ENCODE results near the gene PGAM2.

The PGAM2 gene

GRCh38 chr7:44066494-44067063 lies 1.2 kb upstream of the PGAM2 start:
- no peak for DNase-seq (ENCODE audit: low spot score)

GRCh38 chr7:44066111-44066460 lies 719 bp upstream of the PGAM2 start:
- DNase-seq (ENCODE audit: low spot score) = no peak

DNA sequence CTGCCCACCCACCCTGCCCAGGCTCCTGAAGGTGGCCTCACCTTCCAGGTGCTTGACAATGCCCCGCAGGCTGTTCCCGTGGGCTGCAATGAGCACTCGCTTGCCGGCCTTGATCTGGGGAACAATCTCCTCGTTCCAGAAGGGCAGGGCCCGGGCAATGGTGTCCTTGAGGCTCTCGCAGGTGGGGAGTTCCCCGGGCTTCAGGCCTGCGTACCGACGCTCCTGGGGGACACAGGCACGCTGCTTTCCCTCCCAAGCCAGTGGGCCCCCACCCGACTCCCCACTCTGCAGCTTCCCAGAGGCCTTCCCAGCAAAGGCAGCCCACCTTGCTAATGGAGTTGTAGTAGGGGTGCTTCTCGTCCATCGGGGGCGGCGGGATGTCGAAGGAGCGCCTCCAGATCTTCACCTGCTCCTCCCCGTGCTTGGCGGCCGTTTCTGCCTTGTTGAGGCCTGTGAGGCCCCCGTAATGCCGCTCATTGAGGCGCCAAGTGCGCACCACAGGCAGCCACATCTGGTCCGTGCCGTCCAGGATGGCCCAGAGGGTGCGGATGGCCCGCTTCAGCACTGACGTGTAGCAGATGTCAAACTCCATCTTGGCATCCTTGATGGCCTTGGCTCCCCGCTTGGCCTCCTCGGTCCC lies 456 bp downstream of the PGAM2 start:
- no peak for DNase-seq (ENCODE audit: low spot score)

DNA sequence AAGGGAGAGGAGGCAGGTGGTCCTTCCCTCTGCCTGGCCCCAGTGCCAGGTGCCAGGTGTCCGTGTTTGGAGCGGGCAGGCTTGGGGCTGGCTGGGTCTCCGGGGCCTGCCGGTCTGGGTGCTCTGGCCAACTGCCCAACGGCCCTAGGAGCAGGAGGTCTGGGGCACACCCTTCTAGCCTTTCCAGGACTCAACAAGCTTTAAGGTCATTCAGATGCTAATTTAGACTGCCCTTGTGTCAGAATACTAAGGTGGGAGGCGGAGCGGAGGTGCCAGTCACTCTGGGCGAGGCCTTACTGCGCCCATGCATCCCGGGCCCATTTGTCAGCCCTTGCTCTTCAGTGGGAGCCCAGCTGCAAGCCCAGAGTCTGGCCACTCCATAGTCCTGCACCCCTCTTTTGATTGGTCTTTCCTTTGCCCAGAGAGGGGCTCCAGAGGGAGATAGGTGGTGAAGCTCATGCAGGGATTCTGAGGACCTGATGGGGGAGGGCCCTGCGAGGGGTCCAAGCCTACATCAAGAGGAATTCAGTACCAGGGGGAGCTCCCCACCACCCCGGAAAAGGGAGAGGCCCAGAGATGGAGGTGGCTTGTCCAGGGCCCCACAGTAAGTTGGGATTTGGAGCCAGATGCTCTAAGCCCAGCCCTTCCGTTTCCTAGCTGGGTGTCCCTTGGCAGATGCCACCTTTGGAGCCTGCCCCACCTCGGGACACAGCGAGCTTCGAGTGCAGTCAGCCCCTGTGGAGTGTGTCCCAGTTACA lies 1.3 kb downstream of the PGAM2 start:
- no peak for DNase-seq (ENCODE audit: low spot score)

- DNase-seq (ENCODE audit: low spot score) = no peak
These were observed 1.8 kb downstream of the PGAM2 start for GRCh38 chr7:44063547-44063893.

DNA sequence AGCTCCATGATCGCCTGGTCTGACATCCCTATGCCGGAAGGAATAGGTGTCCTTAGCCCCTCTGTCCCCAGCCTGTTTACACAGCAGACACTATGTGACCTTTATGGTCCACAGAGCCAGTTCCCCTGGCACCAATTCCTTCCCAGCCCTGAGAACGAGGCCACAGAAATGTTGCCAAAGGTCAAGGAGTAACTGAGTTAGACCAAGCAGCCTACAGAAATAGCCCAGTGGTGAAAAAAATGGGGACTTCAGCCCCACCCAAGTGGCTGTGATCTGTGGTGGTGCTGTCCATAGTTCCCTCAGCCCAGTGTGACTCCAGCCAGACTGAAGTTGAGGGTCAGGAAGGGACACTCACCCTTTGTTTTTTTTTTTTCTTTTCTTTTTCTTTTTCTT lies 2.5 kb downstream of the PGAM2 start:
- DNase-seq (ENCODE audit: low spot score) = no peak

DNA sequence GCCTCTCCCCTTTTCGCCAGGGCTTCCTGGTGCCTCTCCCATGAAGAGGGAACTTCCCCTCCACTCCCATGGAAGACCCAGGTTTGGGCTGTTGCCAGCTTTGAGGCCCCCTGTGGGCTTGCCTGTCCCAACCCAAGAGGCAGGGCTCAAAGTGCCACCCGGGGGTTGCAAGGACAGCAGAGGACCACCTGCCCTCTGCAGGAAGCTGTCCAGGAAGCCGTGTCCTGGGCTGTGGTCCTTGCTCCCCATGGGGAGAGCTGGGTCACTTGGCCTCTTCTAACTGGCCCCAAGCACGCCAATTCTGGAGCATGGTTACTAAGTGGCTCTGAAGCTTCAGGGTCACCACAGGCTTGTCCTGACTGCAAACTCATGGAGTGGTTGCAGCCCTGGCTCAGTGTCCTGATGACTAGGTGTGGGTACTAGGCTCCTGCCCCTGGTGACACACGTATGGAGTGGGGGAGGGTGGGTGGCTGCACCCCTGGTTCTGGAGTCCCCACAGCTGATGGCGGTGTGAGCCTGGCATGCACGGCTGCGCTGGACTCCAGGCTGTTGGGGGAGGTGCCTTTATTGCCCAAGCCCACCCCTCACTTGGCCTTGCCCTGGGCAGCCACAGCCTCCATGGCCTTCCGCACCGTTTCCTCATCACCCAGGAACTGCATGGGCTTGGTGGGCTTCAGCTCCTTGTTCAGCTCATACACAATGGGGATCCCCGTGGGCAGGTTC lies 3.0 kb downstream of the PGAM2 start:
- no peak for DNase-seq (ENCODE audit: low spot score)

GRCh38 chr7:44061645-44062179 lies 3.7 kb downstream of the PGAM2 start:
- DNase-seq (ENCODE audit: low spot score) = no peak

DNA sequence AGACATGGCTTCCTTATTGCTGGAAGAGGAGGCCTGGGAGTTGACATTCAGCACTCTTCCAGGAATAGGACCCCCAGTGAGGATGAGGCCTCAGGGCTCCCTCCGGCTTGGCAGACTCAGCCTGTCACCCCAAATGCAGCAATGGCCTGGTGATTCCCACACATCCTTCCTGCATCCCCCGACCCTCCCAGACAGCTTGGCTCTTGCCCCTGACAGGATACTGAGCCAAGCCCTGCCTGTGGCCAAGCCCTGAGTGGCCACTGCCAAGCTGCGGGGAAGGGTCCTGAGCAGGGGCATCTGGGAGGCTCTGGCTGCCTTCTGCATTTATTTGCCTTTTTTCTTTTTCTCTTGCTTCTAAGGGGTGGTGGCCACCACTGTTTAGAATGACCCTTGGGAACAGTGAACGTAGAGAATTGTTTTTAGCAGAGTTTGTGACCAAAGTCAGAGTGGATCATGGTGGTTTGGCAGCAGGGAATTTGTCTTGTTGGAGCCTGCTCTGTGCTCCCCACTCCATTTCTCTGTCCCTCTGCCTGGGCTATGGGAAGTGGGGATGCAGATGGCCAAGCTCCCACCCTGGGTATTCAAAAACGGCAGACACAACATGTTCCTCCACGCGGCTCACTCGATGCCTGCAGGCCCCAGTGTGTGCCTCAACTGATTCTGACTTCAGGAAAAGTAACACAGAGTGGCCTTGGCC lies 4.3 kb downstream of the PGAM2 start:
- no peak for DNase-seq (ENCODE audit: low spot score)

DNA sequence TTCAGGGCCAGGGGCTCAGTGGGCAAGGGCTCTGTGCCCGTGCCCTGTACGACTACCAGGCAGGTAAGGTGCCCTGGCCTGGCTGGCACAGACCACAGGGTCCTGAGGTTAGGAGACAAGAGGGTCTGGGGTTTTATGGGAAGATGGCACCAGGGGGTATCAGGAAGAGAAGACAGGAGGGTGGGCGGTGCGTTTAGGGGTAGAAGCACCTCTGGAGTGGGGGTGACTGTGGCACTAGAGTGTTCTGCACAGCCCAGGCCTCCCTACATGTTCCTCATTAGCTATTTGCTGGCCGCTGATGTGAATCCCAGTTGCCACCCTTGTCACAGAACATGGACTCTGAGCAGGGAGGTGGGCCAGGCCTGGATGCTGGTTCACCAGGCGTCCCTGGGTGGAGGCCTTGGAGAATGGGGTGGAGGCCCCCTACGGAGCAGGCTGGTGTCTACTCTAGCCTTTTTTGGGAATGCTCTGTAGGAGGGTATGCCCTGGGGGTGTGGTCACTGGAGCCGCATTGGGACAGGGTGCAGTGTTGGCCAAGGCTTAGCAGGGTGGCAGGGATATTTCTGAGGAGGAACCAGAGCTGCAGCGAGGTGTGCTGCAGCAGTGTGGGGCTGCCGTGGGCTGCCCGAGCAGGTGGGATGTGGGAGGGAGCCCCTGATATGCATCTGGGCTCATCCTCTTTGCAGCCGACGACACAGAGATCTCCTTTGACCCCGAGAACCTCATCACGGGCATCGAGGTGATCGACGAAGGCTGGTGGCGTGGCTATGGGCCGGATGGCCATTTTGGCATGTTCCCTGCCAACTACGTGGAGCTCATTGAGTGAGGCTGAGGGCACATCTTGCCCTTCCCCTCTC lies 5.0 kb downstream of the PGAM2 start:
- DNase-seq (ENCODE audit: low spot score) = no peak

GRCh38 chr7:44059219-44060090 lies 5.9 kb downstream of the PGAM2 start:
- DNase-seq (ENCODE audit: low spot score) = no peak

DNA sequence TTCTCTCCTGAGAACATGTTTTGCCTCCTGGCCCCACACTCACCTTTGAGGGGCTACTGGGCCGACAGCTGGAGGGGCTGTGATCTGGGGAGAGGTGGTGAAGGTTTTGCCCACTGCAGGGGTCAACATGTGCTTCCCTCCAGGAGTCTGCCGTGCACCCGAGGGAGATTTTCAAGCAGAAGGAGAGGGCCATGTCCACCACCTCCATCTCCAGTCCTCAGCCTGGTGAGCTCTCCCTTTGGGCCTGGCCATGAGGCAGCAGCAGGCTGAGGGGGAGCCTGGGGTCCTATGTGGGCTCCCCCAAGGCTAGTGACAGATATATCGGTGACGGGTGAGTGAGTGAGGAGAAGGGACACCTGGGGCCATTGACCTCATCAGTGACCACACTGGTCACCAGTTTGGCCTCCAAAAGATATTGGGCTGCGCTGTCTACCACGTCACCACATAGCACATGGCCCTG lies 6.6 kb downstream of the PGAM2 start:
- no peak for DNase-seq (ENCODE audit: low spot score)

DNA sequence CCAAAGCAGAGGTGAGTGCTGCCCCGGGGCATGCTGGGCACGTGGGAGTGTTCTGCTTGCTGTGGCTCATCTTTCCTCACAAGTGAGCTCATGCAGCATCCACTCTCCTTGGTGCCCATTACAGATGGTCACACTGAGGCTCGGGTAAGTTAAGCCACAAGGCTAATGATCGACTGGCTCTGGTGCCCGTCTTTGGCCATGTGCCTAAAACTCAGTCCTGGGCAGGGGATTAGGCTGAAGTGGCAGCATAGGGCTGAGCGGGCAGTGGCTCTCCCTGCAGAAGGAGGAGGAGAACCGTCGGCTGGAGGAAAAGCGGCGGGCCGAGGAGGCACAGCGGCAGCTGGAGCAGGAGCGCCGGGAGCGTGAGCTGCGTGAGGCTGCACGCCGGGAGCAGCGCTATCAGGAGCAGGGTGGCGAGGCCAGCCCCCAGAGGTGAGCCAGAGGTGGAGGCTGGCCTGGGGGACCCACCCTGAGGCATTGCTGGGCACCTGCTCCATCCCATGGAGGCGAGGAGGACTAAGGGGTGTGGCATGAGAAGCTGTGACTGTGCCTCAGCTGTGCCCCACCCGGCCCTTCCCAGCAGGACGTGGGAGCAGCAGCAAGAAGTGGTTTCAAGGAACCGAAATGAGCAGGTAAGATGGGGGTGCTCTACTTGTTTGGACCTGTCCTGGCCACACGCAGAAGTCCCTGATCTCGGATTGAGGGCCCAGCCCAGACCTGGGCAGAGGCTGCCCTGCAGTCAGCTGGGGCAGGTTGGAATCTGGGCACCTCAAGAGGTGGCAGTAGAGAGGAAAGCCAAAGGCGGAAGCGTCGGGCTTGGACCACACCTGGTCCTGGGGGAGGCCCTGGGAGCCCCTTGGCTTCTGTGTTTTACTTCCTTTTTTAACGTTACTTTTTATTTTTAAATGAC lies 7.3 kb downstream of the PGAM2 start:
- DNase-seq (ENCODE audit: low spot score) = no peak

GRCh38 chr7:44057181-44057848 lies 8.1 kb downstream of the PGAM2 start:
- DNase-seq (ENCODE audit: low spot score) = no peak

DNA sequence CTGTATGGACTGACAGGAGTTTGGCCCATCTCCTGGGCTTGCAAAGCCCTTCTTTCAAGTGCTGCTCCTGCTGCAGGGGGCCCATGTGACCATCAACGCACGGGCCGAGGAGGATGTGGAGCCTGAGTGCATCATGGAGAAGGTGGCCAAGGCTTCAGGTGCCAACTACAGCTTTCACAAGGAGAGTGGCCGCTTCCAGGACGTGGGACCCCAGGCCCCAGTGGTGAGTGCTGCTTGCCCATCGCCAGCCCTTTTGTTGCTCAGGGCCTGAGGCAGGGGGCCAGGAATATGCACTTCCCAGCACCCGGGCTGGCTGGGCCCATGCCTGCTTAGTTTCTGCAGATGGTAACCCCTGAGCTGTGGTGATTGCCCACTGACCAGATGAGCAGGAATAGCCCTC lies 8.7 kb downstream of the PGAM2 start:
- no peak for DNase-seq (ENCODE audit: low spot score)

DNA sequence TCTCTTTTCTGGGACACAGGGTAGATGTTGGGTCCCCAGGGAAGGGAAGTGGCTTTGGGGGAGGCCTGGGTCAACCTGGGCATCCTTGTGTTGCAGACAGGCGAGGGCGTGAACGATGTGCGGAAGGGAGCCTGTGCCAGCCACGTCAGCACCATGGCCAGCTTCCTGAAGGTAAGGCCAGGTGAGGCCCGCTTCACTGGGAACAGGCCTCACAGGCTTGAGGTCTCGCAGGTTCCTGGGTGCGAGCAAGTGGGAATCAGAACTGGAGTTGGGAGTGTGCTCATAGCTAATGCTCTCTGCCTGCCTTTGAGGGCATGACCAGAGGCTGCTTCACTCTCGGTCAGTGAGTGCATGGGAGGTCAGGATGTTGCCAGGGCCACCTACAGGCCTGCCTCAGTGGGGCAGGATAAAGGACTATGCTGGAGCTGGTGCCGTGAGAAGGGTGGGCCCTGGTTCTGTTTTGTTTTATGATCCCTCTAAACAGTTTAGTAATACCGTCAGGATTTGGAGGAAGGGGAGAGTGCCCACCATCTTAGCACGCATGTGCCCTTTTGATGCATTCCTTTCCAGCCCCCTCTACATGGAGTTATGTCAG lies 12.5 kb downstream of the PGAM2 start:
- no peak for DNase-seq (ENCODE audit: low spot score)

DNA sequence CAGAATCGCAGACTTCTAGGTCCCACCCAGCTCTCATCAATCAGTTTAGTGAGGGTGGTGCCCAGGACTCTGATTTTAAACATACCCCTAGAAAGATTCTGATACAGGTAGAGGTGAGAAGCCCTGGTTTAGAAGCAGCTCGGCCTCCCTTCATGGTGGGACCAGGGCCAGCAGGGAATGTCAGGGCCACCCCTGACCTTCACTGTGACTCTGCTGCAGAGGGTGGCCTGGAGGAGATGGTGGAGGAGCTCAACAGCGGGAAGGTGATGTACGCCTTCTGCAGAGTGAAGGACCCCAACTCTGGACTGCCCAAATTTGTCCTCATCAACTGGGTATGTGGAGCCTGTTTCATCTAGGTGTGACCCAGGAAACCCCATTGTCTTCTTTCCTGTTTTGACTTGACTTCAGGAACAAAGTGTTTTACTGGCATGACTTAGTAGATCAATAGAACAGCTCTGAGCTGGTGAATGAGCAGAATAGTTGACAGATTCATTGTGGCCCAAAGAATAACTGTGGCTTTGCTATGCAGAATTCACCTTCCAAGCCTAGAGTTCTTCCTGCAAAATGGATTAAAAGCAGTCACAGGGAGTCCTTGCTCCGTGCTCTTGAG lies 13.7 kb downstream of the PGAM2 start:
- no peak for DNase-seq (ENCODE audit: low spot score)

Data from GM03348 (cell line).